Glomerular visceral epithelial cell (primary cell): Measurements from ENCODE around the gene MGAT4A.
"Not testable (repeated sequence)": the region's sequence is repeated elsewhere in the genome, so short reads cannot be mapped to it uniquely, and the experiment has no call there.

Source experiments
- DNase-seq: peaks from one replicate; pipeline ENCODE4 v3.0.0-alpha.2; 2016; ENCODE audit errors: extremely low spot score

MGAT4A gene

DNA sequence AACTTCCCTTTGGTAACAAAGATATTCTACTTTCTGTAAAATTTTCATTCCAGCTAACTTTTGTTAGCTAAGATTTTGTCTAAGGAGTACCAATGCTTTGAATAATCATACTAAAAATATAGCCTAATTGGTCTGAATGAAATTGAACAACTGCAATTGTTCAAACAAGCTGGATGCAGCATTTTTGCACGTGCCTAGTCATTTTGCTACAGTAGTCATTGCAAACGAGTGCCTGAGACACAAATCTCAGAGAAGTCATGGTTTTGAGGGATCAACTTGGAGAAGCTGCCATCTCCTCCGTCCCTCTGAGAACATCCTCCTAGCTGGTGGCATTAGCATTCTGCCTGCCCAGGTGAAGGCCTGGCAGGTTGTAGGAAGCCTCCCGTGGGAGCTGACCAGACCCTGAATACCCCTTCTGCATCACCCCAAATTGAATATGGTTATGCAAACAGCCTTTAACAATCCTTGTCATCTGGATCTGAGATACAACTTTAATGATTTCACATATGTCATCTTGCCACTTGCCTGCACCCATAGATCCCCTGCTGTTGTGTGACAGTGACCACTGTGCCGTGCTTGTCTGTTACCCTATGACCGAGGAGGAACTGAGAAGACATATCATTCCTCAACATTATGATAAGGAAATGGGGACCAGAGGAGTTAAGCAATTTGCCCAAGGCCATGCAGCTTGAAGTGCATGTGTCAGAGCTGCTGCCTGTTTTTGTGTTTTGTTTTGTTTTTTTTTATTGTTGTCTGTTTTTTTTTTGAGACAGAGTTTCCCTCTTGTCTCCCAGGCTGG is 29.1 kb upstream of the MGAT4A start:
- no peak for DNase-seq

DNA sequence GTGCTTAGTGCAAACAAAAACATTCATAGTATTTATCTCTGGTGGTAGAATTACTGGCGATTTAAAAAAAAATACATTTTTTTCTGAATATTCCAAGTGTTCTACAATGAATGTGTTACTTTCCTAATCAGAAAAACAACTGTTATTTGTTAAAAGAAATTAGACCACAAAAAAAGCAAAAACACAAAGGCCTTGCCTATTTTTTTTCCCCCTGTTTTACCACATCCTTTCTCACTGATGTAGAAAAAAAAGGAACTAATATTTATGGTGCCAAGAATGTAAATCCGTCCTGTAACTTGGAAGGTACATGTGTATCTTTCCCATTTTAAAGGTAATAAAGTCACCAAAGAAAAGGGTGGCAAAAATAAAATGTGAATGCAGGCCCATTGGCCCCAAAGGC is 28.4 kb upstream of the MGAT4A start:
- no peak for DNase-seq

DNA sequence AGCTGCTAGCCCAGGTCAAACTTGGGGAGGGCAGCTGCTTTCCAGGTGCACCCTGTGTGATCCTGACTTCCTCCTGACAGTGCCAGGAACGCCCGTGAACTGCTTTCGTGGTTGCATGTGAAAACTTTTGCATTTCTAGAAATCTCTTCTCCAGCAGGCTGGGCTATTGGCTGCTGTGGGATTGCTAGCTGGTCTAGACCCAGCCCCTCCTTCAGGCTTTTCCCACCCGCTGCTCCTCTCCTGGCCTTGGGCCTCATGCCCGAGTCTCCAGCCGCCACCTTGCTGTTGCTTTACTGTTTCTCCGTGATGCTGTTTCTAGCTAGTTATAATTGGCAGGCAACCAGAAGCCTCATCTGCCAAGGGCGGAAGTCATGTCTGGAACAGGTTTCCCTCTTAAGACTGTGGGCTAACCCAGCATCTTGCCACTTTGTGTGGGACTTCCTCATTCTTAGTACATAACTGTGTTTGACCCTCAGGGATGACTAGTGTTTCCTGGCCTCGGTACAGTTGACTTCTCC is 27.0 kb upstream of the MGAT4A start:
- peak; percentile 87 for DNase-seq

DNA sequence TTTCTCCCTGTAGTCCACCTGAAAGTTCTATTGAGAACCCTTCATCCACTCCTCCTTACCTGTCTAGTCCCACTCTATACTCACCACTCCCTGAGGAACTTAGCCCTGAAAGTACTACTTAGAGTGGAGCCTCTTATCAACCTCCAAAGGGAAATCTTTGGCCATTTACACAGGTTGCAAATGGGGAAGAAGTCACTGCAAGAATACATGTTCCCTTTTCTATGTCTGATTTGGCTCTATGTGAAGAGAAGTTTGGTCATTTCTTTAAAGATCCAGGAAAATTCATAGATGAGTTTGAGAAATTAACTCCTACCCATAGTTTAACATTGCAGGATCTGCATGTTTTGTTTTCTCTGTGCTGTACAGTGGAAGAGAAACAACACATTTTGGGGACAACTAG is 22.9 kb upstream of the MGAT4A start:
- DNase-seq = no peak

DNA sequence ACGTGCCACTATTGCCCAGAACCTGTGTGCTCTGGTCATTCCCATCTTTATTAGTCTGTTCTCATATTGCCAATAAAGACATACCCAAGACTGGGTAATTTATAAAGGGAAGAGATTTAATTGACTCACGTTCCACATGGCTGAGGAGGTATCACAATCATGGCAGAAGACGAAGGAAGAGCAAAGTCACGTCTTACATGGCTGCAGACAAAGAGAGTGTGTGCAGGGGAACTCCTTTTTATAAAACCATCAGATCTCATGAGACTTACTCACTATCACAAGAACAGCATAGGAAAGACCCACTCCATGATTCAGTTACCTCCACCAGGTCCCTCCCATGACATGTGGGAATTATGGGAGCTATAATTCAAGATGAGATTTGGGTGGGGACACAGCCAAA is 21.8 kb upstream of the MGAT4A start:
- not testable (repeated sequence) for DNase-seq

DNA sequence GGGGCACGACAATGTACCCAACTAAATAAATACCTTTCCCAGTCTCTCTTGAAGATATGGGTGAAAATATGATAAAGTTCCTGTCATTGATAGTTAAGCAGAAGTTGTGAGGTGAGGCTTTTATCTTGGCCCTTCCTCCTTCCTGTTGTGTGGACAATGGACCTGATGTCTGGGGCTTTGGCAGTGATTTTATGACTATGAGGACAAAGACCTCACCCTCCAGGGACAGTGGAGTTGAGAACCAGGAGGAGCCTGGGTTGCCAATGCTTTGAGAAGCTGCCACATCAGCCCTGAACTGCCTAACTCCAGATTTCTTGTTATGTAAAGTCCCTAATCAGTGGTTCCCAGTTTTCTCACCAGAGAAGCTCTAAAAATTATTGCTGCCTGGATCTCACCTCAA is 20.8 kb upstream of the MGAT4A start:
- no peak for DNase-seq

DNA sequence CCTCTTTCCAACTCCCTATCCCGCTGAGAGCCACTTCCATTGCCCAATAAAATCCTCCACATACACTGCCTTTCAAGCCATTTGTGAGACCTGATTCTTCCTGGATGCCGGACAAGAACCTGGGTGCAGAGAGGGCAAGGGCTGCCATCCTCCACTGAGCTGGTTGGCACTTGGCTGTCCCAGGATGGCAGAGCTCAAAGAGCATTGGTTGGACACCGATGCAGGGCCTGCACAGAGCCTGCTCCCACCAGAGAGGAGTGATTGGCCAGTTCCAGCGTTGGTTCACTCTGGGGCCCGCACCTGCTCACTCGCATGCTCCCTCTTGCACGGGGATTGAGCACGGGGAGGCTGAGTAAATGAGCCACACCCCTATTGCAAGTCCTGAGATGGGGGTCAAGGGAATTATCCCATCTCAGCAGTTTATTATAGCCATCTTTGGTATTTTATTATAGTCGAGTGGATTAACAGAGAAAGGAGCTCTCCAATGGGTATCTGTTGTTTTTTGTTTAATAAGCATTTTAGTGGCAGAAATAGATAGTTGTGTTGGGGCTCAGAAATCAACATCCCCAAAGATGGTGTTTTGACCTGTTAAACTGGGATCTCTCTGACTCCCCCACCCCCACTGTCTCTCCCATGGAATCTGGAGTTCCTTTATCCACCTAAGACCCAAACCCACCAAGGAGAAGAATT is 19.8 kb upstream of the MGAT4A start:
- DNase-seq = no peak

DNA sequence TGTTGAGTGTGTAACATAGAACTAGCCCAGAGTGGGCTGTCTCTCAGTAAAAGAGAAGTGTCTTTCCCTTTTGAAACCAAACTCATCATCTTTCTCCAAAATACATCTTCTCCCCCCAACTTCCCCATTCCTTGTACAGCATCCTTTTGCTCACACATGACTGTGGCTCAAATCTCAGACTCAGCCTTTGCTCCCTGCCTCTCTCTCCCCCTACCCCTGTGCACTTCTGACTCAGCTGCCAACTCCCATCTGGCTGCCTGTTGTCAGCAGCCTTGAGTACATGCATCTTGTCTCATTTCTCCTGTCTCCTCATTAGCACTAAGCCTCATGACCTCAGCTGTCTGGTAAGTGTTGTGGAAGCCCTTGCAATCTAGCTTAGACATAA is 18.1 kb upstream of the MGAT4A start:
- no peak for DNase-seq

DNA sequence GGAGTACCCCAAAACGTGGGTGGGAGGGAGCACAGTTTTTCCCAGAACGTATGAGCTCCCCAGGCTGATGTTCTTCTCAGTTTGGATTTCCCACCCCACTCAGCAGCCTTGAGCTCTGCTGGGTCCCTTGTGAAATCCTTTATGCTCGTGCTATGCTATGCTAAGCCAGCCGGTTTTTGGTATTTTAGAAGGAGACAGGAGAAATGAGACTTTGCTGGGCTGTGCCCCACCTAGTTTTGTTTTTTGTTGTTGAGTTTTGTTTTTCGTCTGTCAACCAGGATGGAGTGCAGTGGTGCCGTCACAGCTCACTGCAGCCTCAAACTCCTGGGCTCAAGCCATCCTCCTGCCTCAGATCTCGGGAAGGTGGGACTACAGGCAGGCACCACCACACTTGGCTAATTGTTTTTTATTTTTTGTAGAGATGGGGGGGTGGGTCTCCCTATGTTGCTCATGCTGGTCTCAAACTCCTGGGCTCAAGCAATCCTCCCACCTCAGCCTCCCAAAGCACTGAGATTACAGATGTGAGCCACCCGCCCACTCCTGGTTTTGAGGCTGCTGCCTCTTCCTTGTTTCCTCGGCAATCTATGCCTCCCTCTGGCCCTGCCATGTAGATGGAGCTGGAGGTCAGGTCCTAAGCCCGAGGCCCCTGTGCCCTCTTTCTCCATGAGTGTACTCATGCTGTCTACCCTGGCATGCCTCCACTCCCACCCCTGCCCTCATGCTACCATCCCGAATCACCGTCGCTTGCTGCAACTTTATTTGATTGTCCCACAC is 17.5 kb upstream of the MGAT4A start:
- no peak for DNase-seq

DNA sequence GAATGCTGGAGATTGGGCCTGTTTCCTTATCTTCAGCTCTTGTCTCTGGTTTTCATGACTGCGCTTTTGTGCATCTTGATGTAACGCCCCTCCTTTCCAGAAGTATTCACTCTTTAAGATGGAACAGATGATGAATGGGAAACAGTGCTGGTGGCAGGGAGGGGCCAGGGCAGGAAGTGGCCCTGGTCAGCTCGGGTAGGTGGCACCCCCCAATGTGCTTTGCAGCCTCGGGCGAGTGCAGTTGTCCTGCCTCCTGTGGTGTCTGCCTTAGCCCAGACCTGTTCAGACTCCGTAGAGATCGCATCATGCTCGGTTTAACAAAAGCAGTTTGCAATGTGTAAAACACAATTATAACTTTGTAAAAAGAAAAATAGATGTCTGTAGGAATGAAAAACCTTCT is 17.0 kb upstream of the MGAT4A start:
- DNase-seq = no peak

DNA sequence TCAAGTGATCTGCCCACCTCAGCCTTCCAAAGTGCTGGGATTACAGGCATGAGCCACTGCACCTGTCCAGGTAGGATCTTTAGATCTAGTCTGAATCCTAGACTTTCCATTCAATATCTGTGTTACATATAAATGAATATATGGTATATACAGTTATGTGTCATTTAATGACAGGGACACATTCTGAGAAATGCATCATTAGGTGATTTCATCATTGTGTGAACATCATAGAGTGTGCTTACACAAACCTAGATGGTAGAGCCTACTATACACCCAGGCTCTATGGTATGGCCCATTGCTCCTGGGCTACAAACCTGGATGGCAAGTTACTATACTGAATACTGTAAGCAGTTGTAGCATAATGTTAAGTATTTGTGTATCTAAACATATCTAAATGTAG is 15.5 kb upstream of the MGAT4A start:
- no peak for DNase-seq

DNA sequence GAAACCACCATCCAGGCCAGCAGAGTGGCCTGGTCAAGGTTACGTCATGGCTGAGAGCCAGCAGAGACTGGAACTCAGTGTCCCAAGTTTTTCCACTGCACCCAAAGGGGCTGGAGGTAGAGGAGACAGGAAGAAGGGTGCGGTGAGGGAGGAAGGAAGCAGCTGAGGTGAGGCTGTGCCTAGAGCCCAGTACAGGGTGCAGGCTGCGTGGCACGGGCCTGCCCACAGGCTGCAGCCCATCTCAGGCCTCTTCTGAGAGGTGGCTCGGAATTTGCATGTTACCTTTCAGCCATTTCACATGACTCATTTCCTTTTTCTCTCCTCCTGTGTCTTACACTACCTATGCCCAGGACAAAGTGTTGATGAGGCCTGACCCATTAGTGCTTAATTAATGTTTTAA is 13.7 kb upstream of the MGAT4A start:
- DNase-seq = no peak

DNA sequence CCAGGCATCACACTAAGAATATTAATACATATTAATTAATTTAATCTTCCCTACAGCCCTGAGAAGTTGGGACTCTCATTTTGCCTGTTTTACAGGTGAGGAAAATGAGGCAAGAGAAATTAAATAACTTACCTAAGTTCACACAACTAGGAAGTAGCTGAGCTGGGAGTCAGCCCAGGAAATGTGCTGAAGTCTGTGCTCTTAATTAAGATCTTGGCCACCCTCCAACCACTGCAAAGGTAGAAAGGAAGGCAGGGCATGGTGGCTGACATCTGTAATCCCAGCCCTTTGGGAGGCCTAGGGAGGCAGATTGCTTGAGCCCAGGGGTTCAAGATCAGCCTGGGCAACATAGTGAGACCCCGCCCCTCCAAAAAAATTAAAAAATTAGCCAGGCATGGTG is 12.9 kb upstream of the MGAT4A start:
- DNase-seq = no peak

DNA sequence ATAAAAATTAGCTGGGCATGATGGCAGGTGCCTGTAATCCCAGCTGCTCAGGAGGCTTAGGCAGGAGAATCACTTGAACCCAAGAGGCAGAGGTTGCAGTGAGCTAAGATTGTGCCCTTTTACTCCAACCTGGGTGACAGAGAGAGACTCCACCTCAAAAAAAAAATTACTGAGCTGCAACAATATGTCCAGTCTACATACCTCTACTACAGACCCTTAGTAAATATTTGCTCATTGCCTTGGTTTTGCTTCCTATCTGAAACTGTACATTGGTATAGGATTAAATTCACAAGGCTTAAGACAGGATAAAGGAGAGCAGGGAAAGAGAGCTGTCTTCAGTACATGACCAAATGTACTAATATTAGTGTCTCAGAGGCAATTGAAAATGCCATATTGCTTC is 8.1 kb upstream of the MGAT4A start:
- no peak for DNase-seq

DNA sequence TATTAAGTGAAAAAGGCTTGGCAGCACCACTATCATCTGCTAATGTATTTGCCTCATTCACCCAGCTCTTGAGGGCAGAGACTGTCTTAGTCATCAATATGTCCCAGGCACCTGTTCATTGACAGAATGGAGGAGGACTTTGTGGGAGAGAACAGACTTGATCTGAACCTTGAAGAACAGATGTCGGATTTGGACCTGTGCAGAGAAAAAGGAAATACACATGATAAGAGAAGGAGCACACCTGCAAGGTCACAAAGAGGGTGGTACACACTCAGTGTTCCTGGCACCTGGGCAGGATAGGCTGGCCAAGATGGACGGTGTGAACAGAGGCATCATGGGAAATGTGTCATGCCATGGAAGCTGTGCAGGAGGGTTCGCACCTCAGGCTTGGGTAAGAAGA is 7.4 kb upstream of the MGAT4A start:
- DNase-seq = no peak

DNA sequence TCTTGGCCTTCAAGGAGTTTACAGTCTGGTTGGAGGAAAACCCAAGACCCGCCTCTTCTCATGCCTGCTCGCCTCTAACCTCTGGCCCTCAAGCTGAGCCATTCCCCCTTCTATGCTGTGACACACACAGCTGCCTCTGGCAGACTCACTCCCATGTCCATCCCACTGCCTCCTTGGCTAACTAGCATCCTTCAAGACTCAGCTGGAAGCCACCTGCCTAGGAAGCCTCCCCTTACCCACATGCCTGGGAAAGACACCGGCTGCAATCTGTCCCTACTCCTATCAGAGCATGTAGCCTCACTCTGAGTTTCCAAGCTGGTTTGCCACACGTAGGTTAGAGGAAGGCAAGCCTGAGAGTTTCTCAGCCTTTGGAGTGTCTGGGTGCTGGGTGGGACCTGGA is 6.9 kb upstream of the MGAT4A start:
- no peak for DNase-seq

DNA sequence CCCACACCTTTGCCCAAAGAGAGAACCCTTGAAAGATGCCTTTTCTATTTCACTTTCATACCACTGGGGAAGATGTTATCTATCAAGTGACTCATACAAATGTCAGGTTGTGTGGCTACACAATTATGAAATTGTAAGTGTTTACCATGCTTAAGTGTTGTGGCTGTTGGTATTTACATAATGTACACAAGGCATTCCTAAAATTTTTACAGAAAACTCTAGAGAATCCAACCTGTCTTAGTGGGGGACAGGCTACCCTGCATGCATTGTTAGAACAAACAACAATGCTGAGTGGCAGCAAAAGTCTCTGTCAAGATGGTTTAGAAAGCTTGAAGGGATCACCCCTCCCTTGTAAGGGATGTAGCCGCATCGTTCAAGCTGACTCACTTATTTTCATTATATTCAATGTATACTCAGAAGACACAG is 5.5 kb upstream of the MGAT4A start:
- no peak for DNase-seq

DNA sequence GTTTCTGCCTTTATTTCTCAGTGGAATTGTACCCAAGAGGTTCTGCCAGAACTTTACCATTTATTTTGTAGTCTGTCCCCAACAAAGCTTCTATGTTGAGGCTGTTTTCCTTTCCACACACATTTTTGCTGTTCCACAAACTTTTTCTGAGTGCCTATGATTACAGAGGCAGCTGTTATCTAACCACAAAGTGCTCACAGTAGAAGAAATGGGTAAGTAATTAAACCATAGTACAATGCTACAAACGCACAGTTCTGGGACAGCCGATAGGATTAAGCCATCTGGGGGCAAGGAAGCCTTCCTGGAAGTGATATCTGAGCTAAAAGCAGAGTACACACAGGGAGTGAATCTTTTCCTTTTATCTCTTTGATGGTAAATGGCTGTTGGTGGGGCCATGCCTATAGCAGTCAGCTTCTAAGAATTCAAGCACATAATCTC is 3.9 kb upstream of the MGAT4A start:
- no peak for DNase-seq

DNA sequence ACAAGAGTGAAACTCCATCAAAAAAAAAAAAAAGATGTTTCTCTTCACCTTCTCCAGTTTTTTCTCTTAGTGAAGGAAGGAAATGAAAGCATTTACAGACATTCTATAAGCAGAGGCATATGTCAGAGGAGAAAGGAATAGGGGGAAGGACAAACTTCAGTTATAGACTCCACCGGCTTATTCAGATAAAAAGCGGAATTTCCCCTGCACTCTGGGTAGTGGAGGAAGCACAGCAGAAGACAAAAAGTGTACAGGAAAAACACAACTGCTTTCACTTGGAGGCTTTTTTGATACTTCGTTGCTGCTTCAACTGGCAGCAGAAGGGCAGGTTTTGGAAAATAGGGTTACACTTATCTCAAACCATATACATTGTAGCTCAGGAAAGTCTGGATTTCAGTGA is 3.2 kb upstream of the MGAT4A start:
- no peak for DNase-seq

DNA sequence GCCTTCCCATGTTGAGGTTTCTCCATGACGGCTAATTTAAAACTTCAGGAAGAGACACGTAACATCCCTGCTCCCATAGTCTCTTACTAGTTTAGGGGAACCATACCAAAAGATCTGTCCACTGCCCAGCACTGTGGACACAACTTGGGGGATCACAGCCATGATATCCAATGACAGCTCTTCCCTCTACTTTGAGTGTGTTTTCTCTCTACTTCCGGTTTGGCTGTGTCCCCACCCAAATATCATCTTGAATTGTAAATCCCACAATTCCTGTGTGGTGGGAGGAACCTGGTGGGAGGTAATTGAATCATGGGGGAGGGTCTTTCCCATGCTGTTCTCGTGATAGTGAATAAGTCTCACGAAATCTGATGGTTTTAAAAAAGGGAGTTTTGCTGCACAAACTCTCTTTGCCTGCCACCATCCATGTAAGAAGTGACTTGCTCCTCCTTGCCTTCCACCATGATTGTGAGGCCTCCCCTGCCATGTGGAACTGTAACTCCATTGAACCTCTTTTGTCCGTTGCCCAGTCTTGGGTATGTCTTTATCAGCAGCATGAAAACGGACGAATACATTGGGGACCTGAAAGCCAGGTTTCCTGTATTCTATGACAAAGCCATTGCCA is 1.6 kb upstream of the MGAT4A start:
- DNase-seq = no peak

DNA sequence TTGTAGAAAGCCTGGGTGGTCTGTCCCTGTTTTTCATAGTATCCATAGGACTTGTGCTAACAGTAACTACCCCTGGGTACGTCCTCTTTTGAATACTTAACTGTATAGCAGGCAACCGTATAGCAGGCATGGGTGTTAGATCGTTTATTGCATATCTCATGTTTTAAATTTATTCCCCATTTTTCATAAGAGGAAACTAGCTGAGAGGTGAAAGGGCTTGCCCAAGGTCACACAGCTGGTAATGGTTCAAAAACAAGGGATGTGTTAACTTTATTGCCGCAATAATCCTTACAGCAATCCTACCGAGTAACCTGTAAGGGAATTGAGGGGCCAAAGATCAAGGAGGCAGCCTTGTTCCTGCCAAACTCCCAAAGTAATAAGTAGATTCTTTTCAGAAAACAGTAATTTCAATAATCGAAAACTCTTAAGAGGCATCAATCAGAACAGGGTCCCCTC is 990 bp upstream of the MGAT4A start:
- DNase-seq = no peak

DNA sequence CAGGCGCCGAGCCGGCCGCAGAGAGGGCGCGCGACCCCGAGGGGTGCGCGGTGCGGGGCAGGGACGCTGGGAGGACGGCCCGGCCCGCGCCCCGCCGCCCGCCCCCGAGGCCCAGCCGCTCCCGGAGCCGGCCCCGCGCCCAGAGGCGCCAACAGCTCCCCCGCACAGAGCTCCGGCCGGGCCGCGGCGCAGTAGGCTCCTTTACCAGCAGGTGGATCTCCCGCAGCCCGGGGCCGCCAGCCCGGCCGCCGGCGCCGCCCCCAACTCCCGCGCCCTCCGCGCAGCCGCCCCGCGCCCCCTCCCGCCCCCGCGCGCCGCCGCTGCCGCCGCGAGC is 258 bp downstream of the MGAT4A start:
- DNase-seq = peak; percentile 29
